H1 (cell line): ENCODE results near the gene TEAD4. TPM values are rescaled to one million over a fixed set of nuclear protein-coding genes. Genes with fewer than 3 reads are reported as not detected.

Source experiments
- CTCF ChIA-PET: fragments of 300-600 bp; sonication (Branson Sonifier 250); formaldehyde crosslinking; loops from one replicate; lab custom pipeline; 2021; ENCODE audit not compliant: partially characterized antibody; lab: Charles Lee
- POLR2A ChIA-PET: fragments of 300-600 bp; sonication (Branson Sonifier 250); formaldehyde crosslinking; loops from one replicate; lab custom pipeline; 2021; ENCODE audit warnings: inconsistent platforms; ENCODE audit not compliant: partially characterized antibody; lab: Charles Lee
- DNase-seq, 2 experiments: peaks; one replicate each; pipeline versions ENCODE4 v3.0.0 to v3.0.0-alpha.2; 2010 to 2022; ENCODE audit warnings: low spot score in 2 of 2, low read depth in 1 of 2, mixed read lengths in 1 of 2
- FAIRE-seq: peaks from 2 replicates; lab custom pipeline; 2011; peaks lifted over from hg19 to GRCh38; lab: Jason Lieb, UNC
- H2AFZ ChIP-seq: 2 replicates; pipeline ENCODE4 v1.8.1; 2012; ENCODE audit warnings: low read length, inconsistent platforms
- H2AK5ac ChIP-seq: 2 replicates; pipeline ENCODE4 v1.6.1; 2013; ENCODE audit warnings: low read depth, low read length
- H2BK120ac ChIP-seq: replicated peaks from 2 replicates; pipeline ENCODE3; 2013; ENCODE audit warnings: low read depth, low read length, inconsistent platforms
- H2BK12ac ChIP-seq: 2 replicates; pipeline ENCODE4 v1.6.1; 2013; ENCODE audit warnings: low read depth, low read length
- H2BK15ac ChIP-seq: 2 replicates; pipeline ENCODE4 v1.6.1; 2013; ENCODE audit warnings: low read length
- H2BK20ac ChIP-seq: 2 replicates; pipeline ENCODE4 v1.6.1; 2013; ENCODE audit warnings: low read length
- H2BK5ac ChIP-seq: 2 replicates; pipeline ENCODE4 v1.6.1; 2013; ENCODE audit warnings: low read depth, low read length
- H3K14ac ChIP-seq: 2 replicates; pipeline ENCODE4 v1.6.1; 2013; ENCODE audit warnings: inconsistent platforms; ENCODE audit not compliant: insufficient read length
- H3K18ac ChIP-seq: 2 replicates; pipeline ENCODE4 v1.6.1; 2013; ENCODE audit warnings: low read length; ENCODE audit errors: extremely low read depth
- H3K23ac ChIP-seq: 2 replicates; pipeline ENCODE4 v1.6.1; 2013; ENCODE audit warnings: inconsistent platforms; ENCODE audit not compliant: insufficient read length
- H3K23me2 ChIP-seq: 2 replicates; pipeline ENCODE4 v1.6.1; 2013; ENCODE audit warnings: low read depth, low read length
- H3K27ac ChIP-seq: 2 replicates; pipeline ENCODE4 v1.6.1; 2011; ENCODE audit warnings: low read depth, low read length, inconsistent platforms
- H3K27me3 ChIP-seq, 4 experiments: replicated peaks in 1 of 4; 1 replicate in 1 of 4; 2 replicates in 3 of 4; pipeline versions ENCODE4 v1.6.1 to v1.8.1; 2011 to 2013; ENCODE audit warnings: low read length in 3 of 4, mild to moderate bottlenecking in 3 of 4, inconsistent platforms in 2 of 4, mixed read lengths in 2 of 4, moderate library complexity in 1 of 4; ENCODE audit not compliant: control insufficient read depth in 3 of 4, insufficient read depth in 3 of 4; ENCODE audit errors: extremely low read depth in 1 of 4
- H3K36me3 ChIP-seq, 4 experiments: 2 replicates each; pipeline versions ENCODE4 v1.6.1 to v1.8.1; 2011 to 2013; ENCODE audit warnings: mild to moderate bottlenecking in 4 of 4, low read length in 3 of 4, moderate library complexity in 2 of 4, control low read depth in 1 of 4, inconsistent platforms in 1 of 4; ENCODE audit not compliant: insufficient read depth in 4 of 4, control insufficient read depth in 2 of 4
- H3K4ac ChIP-seq: replicated peaks from 2 replicates; pipeline ENCODE3; 2013; ENCODE audit warnings: low read length, low read depth, mixed read lengths, inconsistent platforms; ENCODE audit not compliant: insufficient read length
- H3K4me1 ChIP-seq, 4 experiments: replicated peaks in 1 of 4; 1 replicate in 1 of 4; 2 replicates in 3 of 4; pipeline versions ENCODE4 v1.6.1 to v1.8.1; 2011 to 2013; ENCODE audit warnings: low read length in 3 of 4, inconsistent platforms in 2 of 4, mixed read lengths in 1 of 4; ENCODE audit not compliant: insufficient read depth in 4 of 4, control insufficient read depth in 3 of 4
- H3K4me2 ChIP-seq, 2 experiments: 2 replicates each; pipeline versions ENCODE4 v1.6.1 to v1.8.1; 2011 to 2013; ENCODE audit warnings: low read depth in 2 of 2, low read length in 2 of 2, control low read depth in 1 of 2, inconsistent platforms in 1 of 2, mild to moderate bottlenecking in 1 of 2; ENCODE audit not compliant: insufficient read depth in 1 of 2
- H3K4me3 ChIP-seq, 4 experiments: fragments of 200-600, 300-600 bp in 1 of 4; sonication (generic), shearing (Covaris generic), sonication (Bioruptor Twin) in 1 of 4; 2 replicates each; pipeline versions ENCODE4 v1.5.1 to v1.8.1; 2011 to 2016; ENCODE audit warnings: low read length in 4 of 4, low read depth in 3 of 4, control low read depth in 2 of 4, inconsistent platforms in 2 of 4, mild to moderate bottlenecking in 2 of 4, mixed read lengths in 1 of 4, moderate library complexity in 1 of 4; ENCODE audit not compliant: insufficient read depth in 2 of 4; ENCODE audit errors: extremely low read depth in 1 of 4
- H3K56ac ChIP-seq: replicated peaks from 2 replicates; pipeline ENCODE3; 2013; ENCODE audit warnings: low read depth, mild to moderate bottlenecking, mixed read lengths, low read length, inconsistent platforms; ENCODE audit not compliant: insufficient read length
- H3K79me1 ChIP-seq: 2 replicates; pipeline ENCODE4 v1.6.1; 2013; ENCODE audit warnings: low read depth, low read length, control low read depth
- H3K79me2 ChIP-seq, 2 experiments: 2 replicates each; pipeline versions ENCODE4 v1.6.1 to v1.8.1; 2012 to 2013; ENCODE audit warnings: low read length in 2 of 2, mild to moderate bottlenecking in 2 of 2, inconsistent platforms in 1 of 2; ENCODE audit not compliant: insufficient read depth in 2 of 2, control insufficient read depth in 1 of 2
- H3K9ac ChIP-seq, 4 experiments: replicated peaks in 1 of 4; 1 replicate in 1 of 4; 2 replicates in 3 of 4; pipeline versions ENCODE4 v1.6.1 to v1.8.1; 2011 to 2013; ENCODE audit warnings: low read depth in 3 of 4, low read length in 3 of 4, control low read depth in 2 of 4, mild to moderate bottlenecking in 2 of 4, moderate library complexity in 2 of 4, inconsistent platforms in 1 of 4; ENCODE audit errors: extremely low read depth in 1 of 4
- H3K9me3 ChIP-seq, 2 experiments: 2 replicates each; pipeline versions ENCODE4 v1.6.1 to v1.8.1; 2012 to 2013; ENCODE audit warnings: mild to moderate bottlenecking in 2 of 2, moderate library complexity in 2 of 2, control low read depth in 1 of 2, inconsistent platforms in 1 of 2, low read depth in 1 of 2, low read length in 1 of 2, mixed read lengths in 1 of 2; ENCODE audit not compliant: insufficient read depth in 2 of 2
- H4K20me1 ChIP-seq, 2 experiments: replicated peaks in 1 of 2; 2 replicates each; pipeline versions ENCODE3 to v1.8.1; 2011 to 2013; ENCODE audit warnings: inconsistent platforms in 2 of 2, low read length in 2 of 2, mild to moderate bottlenecking in 1 of 2; ENCODE audit not compliant: insufficient read depth in 2 of 2, control insufficient read depth in 1 of 2
- H4K5ac ChIP-seq: 2 replicates; pipeline ENCODE4 v1.6.1; 2013; ENCODE audit warnings: low read length, low read depth, mixed read lengths, inconsistent platforms; ENCODE audit not compliant: insufficient read length
- H4K8ac ChIP-seq: 2 replicates; pipeline ENCODE4 v1.8.0; 2013; ENCODE audit warnings: mild to moderate bottlenecking, moderate library complexity, low read length, inconsistent platforms; ENCODE audit not compliant: insufficient read depth; ENCODE audit errors: extremely low read depth
- H4K91ac ChIP-seq: replicated peaks from 2 replicates; pipeline ENCODE3; 2013; ENCODE audit warnings: low read length, mixed read lengths, inconsistent platforms; ENCODE audit not compliant: insufficient read length
- POLR2AphosphoS5 ChIP-seq: IDR thresholded peaks from 2 replicates; pipeline ENCODE4 v1.6.1; 2011; ENCODE audit warnings: low read depth, low read length
- WGBS, 2 experiments: shearing (Covaris generic) in 1 of 2; methylation state at CpG; one replicate each; pipeline versions ENCODE4 v1.1.6 to v1.1.7; 2013 to 2015; ENCODE audit warnings: low lambda C conversion rate in 2 of 2, mixed read lengths in 2 of 2, inconsistent platforms in 1 of 2, low coverage in 1 of 2, missing lambda C conversion rate in 1 of 2; ENCODE audit not compliant: insufficient replicate concordance in 2 of 2, insufficient coverage in 1 of 2, insufficient read length in 1 of 2; ENCODE audit errors: extremely low coverage in 1 of 2, missing lambda C conversion rate in 1 of 2; 5-methylcytosine and 5-hydroxymethylcytosine counted together
- polyA plus RNA-seq, 7 experiments: library from polyadenylated mRNA; depleted of rRNA in 3 of 7; stranded (reverse) in 5 of 7; unstranded in 2 of 7; fragments of >200 nt in 5 of 7; fragments of 200-250 nt in 2 of 7; gene quantifications; 1 replicate in 5 of 7; 2 replicates in 1 of 7; 4 replicates in 1 of 7; pipeline versions ENCODE4 v1.2.1 to v1.2.3, GENCODE V29; 2011 to 2013; ENCODE audit warnings: missing spikeins in 2 of 7, mixed read lengths in 2 of 7
- total RNA-seq: library from RNA; stranded (reverse); fragmentation: NEBNext Ultra II Directional; extraction: Animal tissue kit (Norgen Biotek cat#: 25700); gene quantifications from 2 replicates; pipeline ENCODE4 v1.2.1, GENCODE V29; 2021

TEAD4 gene
- total and polyA plus RNA-seq, 2 of the 8 experiments (the other 6 are each of a cell fraction or from before 2014, with no cell fraction given) = 56.7 to 116 TPM

DNA sequence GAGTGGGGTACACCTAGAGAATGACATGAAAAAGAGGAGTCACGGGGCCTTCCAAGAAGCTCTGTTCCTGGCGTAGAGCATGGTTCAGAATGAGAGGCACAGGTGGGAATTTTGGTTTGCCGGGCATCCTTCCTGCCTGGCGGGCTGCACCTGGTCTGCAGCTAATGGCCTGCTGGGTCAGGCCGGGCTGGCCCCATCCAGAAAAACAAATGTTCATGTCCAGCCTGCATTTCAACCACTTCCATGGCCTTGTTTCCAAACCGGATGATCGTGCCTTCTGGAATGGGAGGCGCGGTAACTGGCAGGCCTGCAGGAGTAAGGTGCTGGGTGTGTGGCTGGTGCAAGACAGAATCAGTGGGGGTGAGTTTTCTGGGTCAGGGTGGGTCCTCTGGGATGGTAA lies 14.4 kb downstream of the TEAD4 start:
- peaks cover 6 to 23% (median 11%) of the 10 kb centered on the region in 4 experiments for H3K4me1 ChIP-seq
- no peak overlapping the region for H3K18ac ChIP-seq
- no peak overlapping the region for H2BK120ac ChIP-seq
- no peak overlapping the region for H2AFZ ChIP-seq
- no peak overlapping the region for H4K91ac ChIP-seq
- H3K56ac ChIP-seq = no peak overlapping the region
- H3K9ac ChIP-seq = no peak overlapping the region
- H3K4me3 ChIP-seq = no peak overlapping the region
- no peak overlapping the region for H3K14ac ChIP-seq
- no peak for FAIRE-seq
- H2BK5ac ChIP-seq = no peak overlapping the region
- peaks cover 18 to 33% of the 10 kb centered on the region in 2 experiments for H4K20me1 ChIP-seq
- 91% methylated on average over 9 of the region's 9 CpGs; no CpG with 5 or more reads in 1 of the 2 experiments for WGBS, 2 experiments
- no peak overlapping the region for H3K23ac ChIP-seq
- POLR2A ChIA-PET = interaction anchor here (0.6 to 3.0 kb wide), 9 partner anchors 9 to 95 kb away, joined by 3 to 32 read pairs (median 5); partner anchors contain the start of genes TEAD4 and TULP3
- no peak for DNase-seq
- H3K4me2 ChIP-seq = no peak overlapping the region
- no peak for TF ChIP-seq POLR2AphosphoS5
- H2BK20ac ChIP-seq = no peak overlapping the region
- H4K5ac ChIP-seq = no peak overlapping the region
- H3K79me2 ChIP-seq = peaks cover 6 to 79% of the 10 kb centered on the region in 2 experiments; a peak in 3 of 4 replicates
- H3K4ac ChIP-seq = no peak overlapping the region
- H3K27ac ChIP-seq = no peak overlapping the region
- H2BK12ac ChIP-seq = no peak overlapping the region
- peaks cover 0 to 6% (median 0%) of the 10 kb centered on the region in 4 experiments; a peak in 3 of 8 replicates for H3K36me3 ChIP-seq
- CTCF ChIA-PET = interaction anchor here (0.6 to 3.6 kb wide), 11 partner anchors 10 to 60 kb away, joined by 3 to 11 read pairs (median 4); no protein-coding TSS in a partner anchor
- H2AK5ac ChIP-seq = no peak overlapping the region
- H3K23me2 ChIP-seq = peaks cover 2% of the 10 kb centered on the region; the same call in 1 of the 2 replicates
- H3K9me3 ChIP-seq = no peaks in the 10 kb centered on the region
- H4K8ac ChIP-seq = no peak overlapping the region
- peaks cover 18% of the 10 kb centered on the region for H3K79me1 ChIP-seq
- no peaks in the 10 kb centered on the region for H3K27me3 ChIP-seq
- no peak overlapping the region for H2BK15ac ChIP-seq
